HG03064 (cell line): Measurements from ENCODE around the gene MYH7B.

Experiments used
- ATAC-seq: cut with Tn5 transposase; IDR thresholded peaks from one replicate; pipeline ENCODE4 v1.9.1; 2021; ENCODE audit warnings: low read depth; ENCODE audit not compliant: unreplicated experiment

Gene MYH7B

GRCh38 chr20:34971561-34972235, 16.0 kb downstream of the MYH7B start:
- no peak for ATAC-seq

- no peak for ATAC-seq
These were observed 18.6 kb downstream of the MYH7B start for GRCh38 chr20:34974246-34974645.

GRCh38 chr20:34976286-34976685, 20.6 kb downstream of the MYH7B start:
- no peak for ATAC-seq

GRCh38 chr20:34977365-34978091, 21.9 kb downstream of the MYH7B start:
- ATAC-seq: no peak

GRCh38 chr20:34978092-34978744, 22.6 kb downstream of the MYH7B start:
- ATAC-seq: no peak

GRCh38 chr20:34979366-34980153, 23.9 kb downstream of the MYH7B start:
- no peak for ATAC-seq

- ATAC-seq: no peak
These were observed 25.0 kb downstream of the MYH7B start for GRCh38 chr20:34980543-34981233.

GRCh38 chr20:34982270-34983088, 26.8 kb downstream of the MYH7B start:
- ATAC-seq: no peak

GRCh38 chr20:34983089-34983820, 27.6 kb downstream of the MYH7B start:
- ATAC-seq: no peak

- ATAC-seq: no peak
These were observed 28.5 kb downstream of the MYH7B start for GRCh38 chr20:34983995-34984735.

GRCh38 chr20:34984756-34985261, 29.1 kb downstream of the MYH7B start:
- ATAC-seq: no peak

- no peak for ATAC-seq
These were observed 30.0 kb downstream of the MYH7B start for GRCh38 chr20:34985461-34986310.

GRCh38 chr20:34986311-34987287, 30.9 kb downstream of the MYH7B start:
- ATAC-seq: no peak

- ATAC-seq: no peak
These were observed 31.9 kb downstream of the MYH7B start for GRCh38 chr20:34987288-34988190.

GRCh38 chr20:34988191-34988540, 32.5 kb downstream of the MYH7B start:
- no peak for ATAC-seq
